WTC11 (cell line): Measurements from ENCODE around the gene LSM6. TPM values are rescaled to one million over a fixed set of nuclear protein-coding genes. Genes with fewer than 3 reads are reported as not detected.

ENCODE experiments used
- ATAC-seq: fragments of 200-7000 bp; cut with Tn5 transposase; 2 replicates; pipeline ENCODE4 v1.10.0; 2021; ENCODE audit warnings: mild to moderate bottlenecking, moderate library complexity
- CTCF ChIA-PET: fragments of 300-600 bp; sonication (Branson Sonifier 250); formaldehyde crosslinking; loops from one replicate; lab custom pipeline; 2021; ENCODE audit warnings: antibody characterized with exemption; lab: Charles Lee
- POLR2A ChIA-PET: fragments of 350-600 bp; sonication (Branson Sonifier 250); formaldehyde crosslinking; loops from one replicate; lab custom pipeline; 2021; ENCODE audit warnings: antibody characterized with exemption; lab: Charles Lee
- DNase-seq: peaks from one replicate; pipeline ENCODE4 v3.0.0; 2021; ENCODE audit warnings: low spot score
- H3K27ac Mint-ChIP-seq: 2 replicates; pipeline ENCODE4 v1.8.0; 2021; ENCODE audit warnings: mixed read lengths
- H3K27me3 Mint-ChIP-seq: 2 replicates; pipeline ENCODE4 v1.8.0; 2021; ENCODE audit warnings: low read depth, mild to moderate bottlenecking, moderate library complexity, mixed read lengths
- H3K36me3 Mint-ChIP-seq: 2 replicates; pipeline ENCODE4 v1.8.0; 2021; ENCODE audit warnings: mixed read lengths
- H3K4me1 Mint-ChIP-seq: 2 replicates; pipeline ENCODE4 v1.8.0; 2022; ENCODE audit warnings: mixed read lengths
- H3K4me3 Mint-ChIP-seq: 2 replicates; pipeline ENCODE4 v1.8.0; 2021; ENCODE audit warnings: mild to moderate bottlenecking, moderate library complexity, mixed read lengths
- H3K9me3 Mint-ChIP-seq: 2 replicates; pipeline ENCODE4 v1.8.0; 2021; ENCODE audit warnings: mixed read lengths
- CREB1 ChIP-seq: sonication (generic); formaldehyde crosslinking; IDR thresholded peaks from 2 replicates; pipeline ENCODE4 v1.8.0; 2023; ENCODE audit warnings: mild to moderate bottlenecking, missing genetic modification reagents
- E2F5 ChIP-seq: sonication (generic); formaldehyde crosslinking; IDR thresholded peaks from 2 replicates; pipeline ENCODE4 v1.8.1; 2022; ENCODE audit warnings: mild to moderate bottlenecking, moderate library complexity, missing genetic modification reagents
- FOXJ3 ChIP-seq: sonication (generic); formaldehyde crosslinking; IDR thresholded peaks from 2 replicates; pipeline ENCODE4 v1.9.0; 2021; ENCODE audit warnings: missing genetic modification reagents, mild to moderate bottlenecking, borderline replicate concordance
- GABPB1 ChIP-seq: sonication (generic); formaldehyde crosslinking; IDR thresholded peaks from 2 replicates; pipeline ENCODE4 v1.8.1; 2023; ENCODE audit warnings: mild to moderate bottlenecking, missing genetic modification reagents
- IRF1 ChIP-seq: sonication (generic); formaldehyde crosslinking; IDR thresholded peaks from 2 replicates; pipeline ENCODE4 v1.8.0; 2023; ENCODE audit warnings: missing genetic modification reagents
- IRF2 ChIP-seq: sonication (generic); formaldehyde crosslinking; IDR thresholded peaks from 2 replicates; pipeline ENCODE4 v1.8.0; 2022; ENCODE audit warnings: low read depth, missing genetic modification reagents, borderline replicate concordance
- MLX ChIP-seq: sonication (generic); formaldehyde crosslinking; IDR thresholded peaks from 2 replicates; pipeline ENCODE4 v1.8.1; 2023; ENCODE audit warnings: mild to moderate bottlenecking, missing genetic modification reagents, moderate library complexity
- NFYB ChIP-seq: sonication (generic); formaldehyde crosslinking; conservative IDR thresholded peaks from 2 replicates; pipeline ENCODE4 v1.8.0; 2022; ENCODE audit warnings: low read depth, missing genetic modification reagents
- RORB ChIP-seq: fragments of 250-450 bp; sonication (Bioruptor Pico); IDR thresholded peaks from 2 replicates; pipeline ENCODE4 v1.9.0; 2021; ENCODE audit warnings: mild to moderate bottlenecking
- STAT6 ChIP-seq: sonication (generic); formaldehyde crosslinking; conservative IDR thresholded peaks from 2 replicates; pipeline ENCODE4 v1.8.1; 2023; ENCODE audit warnings: mild to moderate bottlenecking, low read depth, missing genetic modification reagents, moderate library complexity
- TP53 ChIP-seq: sonication (generic); formaldehyde crosslinking; IDR thresholded peaks from 2 replicates; pipeline ENCODE4 v1.8.1; 2023; ENCODE audit warnings: mild to moderate bottlenecking, missing genetic modification reagents
- USF2 ChIP-seq: sonication (generic); formaldehyde crosslinking; IDR thresholded peaks from 2 replicates; pipeline ENCODE4 v1.8.1; 2023; ENCODE audit warnings: mild to moderate bottlenecking, missing genetic modification reagents, moderate library complexity
- ZNF281 ChIP-seq: sonication (generic); formaldehyde crosslinking; IDR thresholded peaks from 2 replicates; pipeline ENCODE4 v1.8.0; 2023; ENCODE audit warnings: mild to moderate bottlenecking, missing genetic modification reagents
- ZNF317 ChIP-seq: sonication (generic); formaldehyde crosslinking; IDR thresholded peaks from 2 replicates; pipeline ENCODE4 v1.8.1; 2023; ENCODE audit warnings: low read depth, mild to moderate bottlenecking, moderate library complexity, missing genetic modification reagents, borderline replicate concordance
- ZNF512 ChIP-seq: sonication (generic); formaldehyde crosslinking; IDR thresholded peaks from 2 replicates; pipeline ENCODE4 v1.8.1; 2022; ENCODE audit warnings: missing genetic modification reagents, borderline replicate concordance
- total RNA-seq: library from RNA; stranded (reverse); gene quantifications from 3 replicates; pipeline ENCODE4 v1.2.3, GENCODE V29; 2021

Gene LSM6
- total RNA-seq, 1 experiment from 2014 or later: 58.2 TPM

- TF ChIP-seq GABPB1 (CRISPR knock-in tag): no peak
- TF ChIP-seq TP53 (CRISPR knock-in tag): no peak
- TF ChIP-seq ZNF317 (CRISPR knock-in tag): no peak
- no peak for TF ChIP-seq USF2 (CRISPR knock-in tag)
Measured at GRCh38 chr4:146210890-146211289, 35.4 kb downstream of the LSM6 start (continued).

GRCh38 chr4:146211440-146211839, 35.9 kb downstream of the LSM6 start:
- no peaks in the 10 kb centered on the region for H3K27me3 Mint-ChIP-seq
- no peak overlapping the region for H3K27ac Mint-ChIP-seq
- ATAC-seq (no peak), DNase-seq (no peak)
- H3K9me3 Mint-ChIP-seq: no peaks in the 10 kb centered on the region
- POLR2A ChIA-PET: no interaction called here
- TF ChIP-seq MLX (CRISPR knock-in tag): no peak
- no peak for TF ChIP-seq ZNF281 (CRISPR knock-in tag)
- TF ChIP-seq IRF2 (CRISPR knock-in tag): no peak
- TF ChIP-seq RORB (CRISPR knock-in tag): no peak
- TF ChIP-seq ZNF512: no peak
- TF ChIP-seq STAT6: no peak
- no peak for TF ChIP-seq IRF1 (CRISPR knock-in tag)
- no peak for TF ChIP-seq NFYB (CRISPR knock-in tag)
- no peak for TF ChIP-seq FOXJ3
- no peak for TF ChIP-seq E2F5
- TF ChIP-seq CREB1 (CRISPR knock-in tag): no peak
- CTCF ChIA-PET: no interaction called here
- H3K4me1 Mint-ChIP-seq: no peaks in the 10 kb centered on the region
- H3K36me3 Mint-ChIP-seq: no peaks in the 10 kb centered on the region
- no peak overlapping the region for H3K4me3 Mint-ChIP-seq
